Neural cell (in vitro differentiated cells): ENCODE measurements around the gene LNX1. TPM values are rescaled to one million over a fixed set of nuclear protein-coding genes. Genes with fewer than 3 reads are reported as not detected.

Experiments
- H2AFZ ChIP-seq: fragments of 200-600, 300-800 bp; sonication (generic), shearing (Covaris generic); 2 replicates; pipeline ENCODE4 v1.6.0; 2014; ENCODE audit warnings: low read depth, mild to moderate bottlenecking, antibody characterized with exemption, low read length, moderate library complexity
- H3F3A ChIP-seq: fragments of 200-600 bp; shearing (Covaris generic); 2 replicates; pipeline ENCODE4 v1.6.1; 2016; ENCODE audit warnings: mild to moderate bottlenecking, moderate library complexity, mixed read lengths, antibody characterized with exemption, low read length; ENCODE audit not compliant: insufficient read depth, poor library complexity, severe bottlenecking
- H3K27ac ChIP-seq: fragments of 200-600, 300-800 bp; sonication (generic), shearing (Covaris generic); 2 replicates; pipeline ENCODE4 v1.5.1; 2014; ENCODE audit warnings: mild to moderate bottlenecking, low read length, moderate library complexity
- H3K27me3 ChIP-seq: fragments of 300-800, 200-600 bp; sonication (generic), shearing (Covaris generic); 2 replicates; pipeline ENCODE4 v1.6.0; 2014; ENCODE audit warnings: mild to moderate bottlenecking, low read depth, low read length, moderate library complexity; ENCODE audit not compliant: insufficient read depth
- H3K36me3 ChIP-seq: fragments of 300-800, 200-600 bp; sonication (generic), shearing (Covaris generic); 2 replicates; pipeline ENCODE4 v1.5.1; 2014; ENCODE audit warnings: mild to moderate bottlenecking, antibody characterized with exemption, low read length, moderate library complexity; ENCODE audit not compliant: insufficient read depth
- H3K4me2 ChIP-seq: fragments of 300-800, 200-600 bp; sonication (generic), shearing (Covaris generic); 2 replicates; pipeline ENCODE4 v1.6.0; 2014; ENCODE audit warnings: mild to moderate bottlenecking, low read length
- H3K4me3 ChIP-seq: fragments of 300-800, 200-600 bp; sonication (generic), shearing (Covaris generic); 2 replicates; pipeline ENCODE4 v1.5.1; 2014; ENCODE audit warnings: mild to moderate bottlenecking, low read length, moderate library complexity
- H3K79me2 ChIP-seq: fragments of 200-600 bp; shearing (Covaris generic); replicated peaks from 2 replicates; pipeline ENCODE4 v1.6.0; 2014; ENCODE audit warnings: mild to moderate bottlenecking, low read length, moderate library complexity; ENCODE audit not compliant: insufficient read depth
- H3K9ac ChIP-seq: fragments of 300-800, 200-600 bp; sonication (generic), shearing (Covaris generic); 2 replicates; pipeline ENCODE4 v1.6.1; 2016; ENCODE audit warnings: mild to moderate bottlenecking, low read length, mixed read lengths
- H3K9me2 ChIP-seq: fragments of 200-600 bp; shearing (Covaris generic); 2 replicates; pipeline ENCODE4 v1.6.1; 2016; ENCODE audit warnings: mild to moderate bottlenecking, low read length, mixed read lengths; ENCODE audit not compliant: insufficient read depth
- H3K9me3 ChIP-seq: fragments of 200-600, 300-800 bp; sonication (generic), shearing (Covaris generic); 2 replicates; pipeline ENCODE4 v1.6.1; 2016; ENCODE audit warnings: mild to moderate bottlenecking, mixed run types, low read length, moderate library complexity, mixed read lengths
- H4K20me1 ChIP-seq: fragments of 200-600 bp; shearing (Covaris generic); 2 replicates; pipeline ENCODE4 v1.6.1; 2016; ENCODE audit warnings: mild to moderate bottlenecking, mixed run types; ENCODE audit not compliant: insufficient read depth
- EP300 ChIP-seq: fragments of 450-650 bp; conservative IDR thresholded peaks from 2 replicates; pipeline ENCODE4 v1.6.1; 2014; ENCODE audit warnings: antibody characterized with exemption, mild to moderate bottlenecking, moderate library complexity; ENCODE audit not compliant: poor library complexity, severe bottlenecking
- EZH2 ChIP-seq: fragments of 200-600, 300-800 bp; shearing (Covaris generic), sonication (generic); IDR thresholded peaks from 2 replicates; pipeline ENCODE4 v1.6.1; 2014; ENCODE audit warnings: antibody characterized with exemption, low read length, borderline replicate concordance, mild to moderate bottlenecking; ENCODE audit not compliant: insufficient read depth, poor library complexity, severe bottlenecking
- MXI1 ChIP-seq: fragments of 450-650 bp; conservative IDR thresholded peaks from 2 replicates; pipeline ENCODE4 v1.6.1; 2014; ENCODE audit warnings: antibody characterized with exemption, mild to moderate bottlenecking; ENCODE audit not compliant: poor library complexity, severe bottlenecking
- POLR2AphosphoS5 ChIP-seq: IDR thresholded peaks from 2 replicates; pipeline ENCODE4 v1.6.1; 2012
- RAD21 ChIP-seq: fragments of 450-650 bp; conservative IDR thresholded peaks from 2 replicates; pipeline ENCODE4 v1.6.1; 2014; ENCODE audit warnings: antibody characterized with exemption, mild to moderate bottlenecking, moderate library complexity
- SMC3 ChIP-seq: fragments of 450-650 bp; conservative IDR thresholded peaks from 2 replicates; pipeline ENCODE4 v1.6.1; 2014; ENCODE audit warnings: antibody characterized with exemption, mild to moderate bottlenecking, moderate library complexity; ENCODE audit not compliant: poor library complexity
- TAF1 ChIP-seq: IDR thresholded peaks from 2 replicates; pipeline ENCODE4 v1.6.1; 2012; ENCODE audit warnings: low read depth
- polyA plus RNA-seq: library from polyadenylated mRNA; depleted of rRNA; stranded (reverse); fragments of >200 nt; gene quantifications from 2 replicates; pipeline ENCODE4 v1.2.3, GENCODE V29; 2014
- TF ChIP-seq, protein P1 (sequence below): fragments of 450-650 bp; IDR thresholded peaks from 2 replicates; pipeline ENCODE4 v1.5.1; 2014; ENCODE audit warnings: antibody characterized with exemption, mild to moderate bottlenecking, moderate library complexity; ENCODE audit not compliant: poor library complexity, severe bottlenecking
- TF ChIP-seq, protein P2 (sequence below): IDR thresholded peaks from 2 replicates; pipeline ENCODE4 v1.6.1; 2012; ENCODE audit warnings: borderline replicate concordance

The LNX1 gene
- polyA plus RNA-seq, 1 donor from 2014 or later: 3.4 TPM

DNA sequence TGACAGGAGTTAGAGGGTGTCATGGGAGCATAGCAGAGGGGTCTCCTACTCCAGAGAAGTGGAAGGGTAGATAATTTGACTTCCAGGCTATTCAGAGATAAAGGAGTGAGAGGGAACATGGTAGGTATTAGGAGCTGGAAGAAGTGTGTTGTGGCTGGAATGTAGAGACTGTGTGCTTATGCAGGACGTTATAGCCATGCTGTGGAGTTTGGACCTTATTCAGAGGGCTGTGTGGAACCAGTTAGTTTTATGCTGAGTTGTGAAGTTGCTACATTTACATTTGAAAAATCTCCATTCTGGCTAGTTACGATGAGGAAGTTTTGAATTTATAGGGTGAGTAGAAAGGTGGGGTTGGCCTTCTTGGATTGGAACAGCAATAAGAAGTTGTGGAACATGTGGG lies 146.3 kb downstream of the LNX1 start:
- no peak overlapping the region for H3K27ac ChIP-seq
- no peaks in the 10 kb centered on the region for H3F3A ChIP-seq
- H3K79me2 ChIP-seq: no peaks in the 10 kb centered on the region
- H2AFZ ChIP-seq: no peak overlapping the region
- H3K4me3 ChIP-seq: no peak overlapping the region
- no peak overlapping the region for H3K9ac ChIP-seq
- H3K4me2 ChIP-seq: no peak overlapping the region
- TF ChIP-seq EP300 (no peak), SMC3 (no peak), TAF1 (no peak), POLR2AphosphoS5 (no peak), MXI1 (no peak), RAD21 (no peak), EZH2 (no peak)
- TF ChIP-seq, protein P1, sequence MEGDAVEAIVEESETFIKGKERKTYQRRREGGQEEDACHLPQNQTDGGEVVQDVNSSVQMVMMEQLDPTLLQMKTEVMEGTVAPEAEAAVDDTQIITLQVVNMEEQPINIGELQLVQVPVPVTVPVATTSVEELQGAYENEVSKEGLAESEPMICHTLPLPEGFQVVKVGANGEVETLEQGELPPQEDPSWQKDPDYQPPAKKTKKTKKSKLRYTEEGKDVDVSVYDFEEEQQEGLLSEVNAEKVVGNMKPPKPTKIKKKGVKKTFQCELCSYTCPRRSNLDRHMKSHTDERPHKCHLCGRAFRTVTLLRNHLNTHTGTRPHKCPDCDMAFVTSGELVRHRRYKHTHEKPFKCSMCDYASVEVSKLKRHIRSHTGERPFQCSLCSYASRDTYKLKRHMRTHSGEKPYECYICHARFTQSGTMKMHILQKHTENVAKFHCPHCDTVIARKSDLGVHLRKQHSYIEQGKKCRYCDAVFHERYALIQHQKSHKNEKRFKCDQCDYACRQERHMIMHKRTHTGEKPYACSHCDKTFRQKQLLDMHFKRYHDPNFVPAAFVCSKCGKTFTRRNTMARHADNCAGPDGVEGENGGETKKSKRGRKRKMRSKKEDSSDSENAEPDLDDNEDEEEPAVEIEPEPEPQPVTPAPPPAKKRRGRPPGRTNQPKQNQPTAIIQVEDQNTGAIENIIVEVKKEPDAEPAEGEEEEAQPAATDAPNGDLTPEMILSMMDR: no peak
- TF ChIP-seq, protein P2, sequence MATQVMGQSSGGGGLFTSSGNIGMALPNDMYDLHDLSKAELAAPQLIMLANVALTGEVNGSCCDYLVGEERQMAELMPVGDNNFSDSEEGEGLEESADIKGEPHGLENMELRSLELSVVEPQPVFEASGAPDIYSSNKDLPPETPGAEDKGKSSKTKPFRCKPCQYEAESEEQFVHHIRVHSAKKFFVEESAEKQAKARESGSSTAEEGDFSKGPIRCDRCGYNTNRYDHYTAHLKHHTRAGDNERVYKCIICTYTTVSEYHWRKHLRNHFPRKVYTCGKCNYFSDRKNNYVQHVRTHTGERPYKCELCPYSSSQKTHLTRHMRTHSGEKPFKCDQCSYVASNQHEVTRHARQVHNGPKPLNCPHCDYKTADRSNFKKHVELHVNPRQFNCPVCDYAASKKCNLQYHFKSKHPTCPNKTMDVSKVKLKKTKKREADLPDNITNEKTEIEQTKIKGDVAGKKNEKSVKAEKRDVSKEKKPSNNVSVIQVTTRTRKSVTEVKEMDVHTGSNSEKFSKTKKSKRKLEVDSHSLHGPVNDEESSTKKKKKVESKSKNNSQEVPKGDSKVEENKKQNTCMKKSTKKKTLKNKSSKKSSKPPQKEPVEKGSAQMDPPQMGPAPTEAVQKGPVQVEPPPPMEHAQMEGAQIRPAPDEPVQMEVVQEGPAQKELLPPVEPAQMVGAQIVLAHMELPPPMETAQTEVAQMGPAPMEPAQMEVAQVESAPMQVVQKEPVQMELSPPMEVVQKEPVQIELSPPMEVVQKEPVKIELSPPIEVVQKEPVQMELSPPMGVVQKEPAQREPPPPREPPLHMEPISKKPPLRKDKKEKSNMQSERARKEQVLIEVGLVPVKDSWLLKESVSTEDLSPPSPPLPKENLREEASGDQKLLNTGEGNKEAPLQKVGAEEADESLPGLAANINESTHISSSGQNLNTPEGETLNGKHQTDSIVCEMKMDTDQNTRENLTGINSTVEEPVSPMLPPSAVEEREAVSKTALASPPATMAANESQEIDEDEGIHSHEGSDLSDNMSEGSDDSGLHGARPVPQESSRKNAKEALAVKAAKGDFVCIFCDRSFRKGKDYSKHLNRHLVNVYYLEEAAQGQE: no peak
- no peaks in the 10 kb centered on the region for H4K20me1 ChIP-seq
- H3K36me3 ChIP-seq: peaks cover 5% of the 10 kb centered on the region
- H3K9me2 ChIP-seq: no peaks in the 10 kb centered on the region
- H3K27me3 ChIP-seq: no peaks in the 10 kb centered on the region
- H3K9me3 ChIP-seq: no peaks in the 10 kb centered on the region

DNA sequence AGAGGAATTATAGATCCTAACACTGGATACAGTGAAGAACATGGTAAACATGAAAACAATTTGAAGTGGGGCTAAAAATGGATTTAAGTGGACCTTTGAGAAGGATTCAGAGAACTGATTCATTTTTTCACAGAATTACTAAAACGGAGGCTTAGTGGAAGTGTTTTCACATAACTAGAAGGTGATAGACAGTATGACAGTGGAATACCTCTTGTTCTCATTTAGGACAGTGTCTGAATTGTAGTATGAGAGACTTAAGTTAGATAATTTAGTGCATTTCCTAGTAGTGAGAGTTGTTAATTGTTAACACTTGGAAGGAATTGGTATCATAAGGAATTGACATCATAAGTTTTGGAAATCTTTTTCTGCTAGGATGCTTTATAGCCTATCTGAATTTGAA lies 149.7 kb downstream of the LNX1 start:
- H3K9me2 ChIP-seq: no peaks in the 10 kb centered on the region
- no peaks in the 10 kb centered on the region for H3K27me3 ChIP-seq
- no peak overlapping the region for H2AFZ ChIP-seq
- H3K4me3 ChIP-seq: no peak overlapping the region
- no peak overlapping the region for H3K9ac ChIP-seq
- peaks cover 5% of the 10 kb centered on the region for H3K36me3 ChIP-seq
- no peaks in the 10 kb centered on the region for H4K20me1 ChIP-seq
- H3K9me3 ChIP-seq: no peaks in the 10 kb centered on the region
- H3K27ac ChIP-seq: no peak overlapping the region
- no peaks in the 10 kb centered on the region for H3F3A ChIP-seq
- TF ChIP-seq RAD21: no peak
- no peak for TF ChIP-seq POLR2AphosphoS5
- TF ChIP-seq EZH2: no peak
- TF ChIP-seq, protein P2: no peak
- TF ChIP-seq, protein P1: no peak
- no peak for TF ChIP-seq MXI1
- no peak for TF ChIP-seq EP300
- no peak for TF ChIP-seq SMC3
- no peak for TF ChIP-seq TAF1
- no peak overlapping the region for H3K4me2 ChIP-seq
- H3K79me2 ChIP-seq: no peaks in the 10 kb centered on the region
